Thyroid gland (tissue), 4 donors: ENCODE results near the gene TM4SF5. TPM values are rescaled to one million over a fixed set of nuclear protein-coding genes. Genes with fewer than 3 reads are reported as not detected.

ENCODE experiments used
- DNase-seq, 2 donors: peaks; one replicate each; pipeline ENCODE4 v3.0.0-alpha.2; 2019
- H3K27ac ChIP-seq, 3 donors: fragments of 200-600 bp; sonication (generic); 1 replicate in 2 of 3; 2 replicates in 1 of 3; pipeline ENCODE4 v1.5.1; 2016 to 2019; ENCODE audit warnings: mild to moderate bottlenecking in 1 of 3, moderate library complexity in 1 of 3
- H3K27me3 ChIP-seq: fragments of 200-600 bp; sonication (generic); one replicate; pipeline ENCODE4 v1.5.1; 2019
- H3K36me3 ChIP-seq, 2 donors: fragments of 200-600 bp; sonication (generic); one replicate each; pipeline ENCODE4 v1.5.1; 2016 to 2019
- H3K4me1 ChIP-seq, 2 donors: fragments of 200-600 bp; sonication (generic); one replicate each; pipeline ENCODE4 v1.5.1; 2017 to 2019
- H3K4me3 ChIP-seq, 3 donors: fragments of 200-600 bp; sonication (generic); replicated peaks in 1 of 3; 1 replicate in 2 of 3; 2 replicates in 1 of 3; pipeline ENCODE4 v1.5.1; 2016; ENCODE audit warnings: mild to moderate bottlenecking in 1 of 3
- H3K9me3 ChIP-seq: fragments of 200-600 bp; sonication (generic); one replicate; pipeline ENCODE4 v1.5.1; 2017
- POLR2A ChIP-seq, 2 donors: fragments of 450-650 bp; IDR thresholded peaks; one replicate each; pipeline ENCODE4 v1.6.1; 2017; ENCODE audit warnings: antibody characterized with exemption in 2 of 2, mild to moderate bottlenecking in 2 of 2, moderate library complexity in 1 of 2
- WGBS, 2 donors: methylation state at CpG; one replicate each; pipeline ENCODE4 v1.1.5; 2017; 5-methylcytosine and 5-hydroxymethylcytosine counted together
- intact Hi-C: fragments of 100-400 bp; cut with DNase I; formaldehyde crosslinking; loops from one replicate; pipeline ENCODE4 v1.15.1; 2023
- total RNA-seq, 4 donors: library from RNA; depleted of rRNA; stranded (reverse); fragments of >200 nt; gene quantifications; one replicate each; pipeline ENCODE4 v1.2.3, GENCODE V29; 2016
- TF ChIP-seq, protein P1 (sequence below), 6 experiments: fragments of 200-600 bp in 3 of 6; fragments of 450-650 bp in 3 of 6; sonication (generic) in 3 of 6; IDR thresholded peaks; one replicate each; pipeline ENCODE4 v1.5.1; 2016 to 2019; ENCODE audit warnings: antibody characterized with exemption in 6 of 6, mild to moderate bottlenecking in 2 of 6, inconsistent platforms in 1 of 6, moderate library complexity in 1 of 6

Gene TM4SF5
- total RNA-seq, 4 donors from 2014 or later, result not detected

DNA sequence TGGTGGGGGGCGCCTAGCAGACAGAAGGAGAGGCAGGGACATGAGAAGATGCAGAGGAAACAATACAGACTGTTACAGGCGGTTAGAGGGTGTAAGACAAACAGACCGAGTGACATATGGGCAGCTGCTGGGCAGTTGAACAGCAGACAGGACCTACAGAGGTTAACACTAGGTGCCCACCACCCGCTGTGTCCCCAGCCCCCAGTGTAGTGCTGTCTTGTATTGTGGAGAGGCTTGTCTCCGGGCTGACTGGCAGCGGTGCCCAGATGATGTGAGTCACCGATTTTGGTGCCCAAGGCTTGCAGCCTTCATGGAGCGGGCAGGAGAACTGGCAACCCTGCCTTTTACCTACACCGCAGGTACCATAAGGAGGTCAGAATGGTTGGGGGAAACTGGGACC lies 29.6 kb upstream of the TM4SF5 start:
- no peak for DNase-seq
- Histone ChIP-seq H3K4me3 (no peak overlapping the region), H3K27ac (no peak overlapping the region), H3K27me3 (no peaks in the 10 kb centered on the region), H3K4me1 (peaks cover 8 to 17% of the 10 kb centered on the region in 2 donors), H3K9me3 (no peaks in the 10 kb centered on the region), H3K36me3 (no peaks in the 10 kb centered on the region)
- intact Hi-C loops, result loop anchor here (5.0 kb wide), 1 partner anchor 45 kb away; the partner anchor contains the start of genes GLTPD2 and VMO1
- no peak for TF ChIP-seq POLR2A (IDR thresholded peaks at IDR 0.05)
- TF ChIP-seq, protein P1, sequence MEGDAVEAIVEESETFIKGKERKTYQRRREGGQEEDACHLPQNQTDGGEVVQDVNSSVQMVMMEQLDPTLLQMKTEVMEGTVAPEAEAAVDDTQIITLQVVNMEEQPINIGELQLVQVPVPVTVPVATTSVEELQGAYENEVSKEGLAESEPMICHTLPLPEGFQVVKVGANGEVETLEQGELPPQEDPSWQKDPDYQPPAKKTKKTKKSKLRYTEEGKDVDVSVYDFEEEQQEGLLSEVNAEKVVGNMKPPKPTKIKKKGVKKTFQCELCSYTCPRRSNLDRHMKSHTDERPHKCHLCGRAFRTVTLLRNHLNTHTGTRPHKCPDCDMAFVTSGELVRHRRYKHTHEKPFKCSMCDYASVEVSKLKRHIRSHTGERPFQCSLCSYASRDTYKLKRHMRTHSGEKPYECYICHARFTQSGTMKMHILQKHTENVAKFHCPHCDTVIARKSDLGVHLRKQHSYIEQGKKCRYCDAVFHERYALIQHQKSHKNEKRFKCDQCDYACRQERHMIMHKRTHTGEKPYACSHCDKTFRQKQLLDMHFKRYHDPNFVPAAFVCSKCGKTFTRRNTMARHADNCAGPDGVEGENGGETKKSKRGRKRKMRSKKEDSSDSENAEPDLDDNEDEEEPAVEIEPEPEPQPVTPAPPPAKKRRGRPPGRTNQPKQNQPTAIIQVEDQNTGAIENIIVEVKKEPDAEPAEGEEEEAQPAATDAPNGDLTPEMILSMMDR (IDR thresholded peaks at IDR 0.05), result no peak
- 87 to 92% methylated on average over 9 of the region's 9 CpGs for WGBS, 2 donors

- intact Hi-C loops, result loop anchor here (5.0 kb wide), 1 partner anchor 45 kb away; the partner anchor contains the start of genes GLTPD2 and VMO1
- TF ChIP-seq, protein P1 (IDR thresholded peaks at IDR 0.05), result no peak
- no peak for TF ChIP-seq POLR2A (IDR thresholded peaks at IDR 0.05)
- H3K27ac ChIP-seq, result no peak overlapping the region
- H3K27me3 ChIP-seq, result no peaks in the 10 kb centered on the region
- WGBS, 2 donors, result 57 to 72% methylated on average over 9 to 10 of the region's 10 CpGs
- H3K4me3 ChIP-seq, result no peak overlapping the region
- DNase-seq, result no peak
- peaks cover 8 to 17% of the 10 kb centered on the region in 2 donors for H3K4me1 ChIP-seq
- no peaks in the 10 kb centered on the region for H3K36me3 ChIP-seq
- H3K9me3 ChIP-seq, result no peaks in the 10 kb centered on the region
Observed at GRCh38 chr17:4742629-4743028, 29.1 kb upstream of the TM4SF5 start.

DNA sequence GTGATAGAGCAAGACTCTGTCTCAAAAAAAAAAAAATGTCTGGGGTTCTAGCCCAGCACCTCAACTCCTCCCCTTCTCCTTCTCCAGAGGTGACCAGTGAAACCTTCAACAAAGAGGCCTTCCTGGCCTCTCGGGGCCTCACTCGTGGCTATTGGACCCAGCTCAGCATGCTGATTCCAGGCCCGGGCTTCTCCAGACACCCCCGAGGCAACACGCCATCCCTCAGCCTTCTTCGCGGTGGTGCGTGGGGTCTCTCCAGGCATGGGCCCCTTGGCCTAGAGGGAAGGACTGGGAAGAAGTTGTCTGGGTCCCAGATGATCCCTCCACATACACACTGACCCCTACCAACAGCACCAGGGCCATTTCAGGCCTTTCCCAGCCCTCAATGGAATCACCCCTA lies 28.5 kb upstream of the TM4SF5 start:
- 92 to 98% methylated on average over 8 of the region's 8 CpGs for WGBS, 2 donors
- Histone ChIP-seq H3K27me3 (no peaks in the 10 kb centered on the region), H3K4me1 (peaks cover 8 to 16% of the 10 kb centered on the region in 2 donors), H3K4me3 (no peak overlapping the region), H3K36me3 (no peaks in the 10 kb centered on the region), H3K9me3 (no peaks in the 10 kb centered on the region), H3K27ac (no peak overlapping the region)
- TF ChIP-seq, protein P1 (IDR thresholded peaks at IDR 0.05), result no peak
- TF ChIP-seq POLR2A (IDR thresholded peaks at IDR 0.05), result no peak
- DNase-seq, result no peak
- intact Hi-C loops, result loop anchor here (5.0 kb wide), 1 partner anchor 44 kb away; the partner anchor contains the start of genes GLTPD2 and VMO1

DNA sequence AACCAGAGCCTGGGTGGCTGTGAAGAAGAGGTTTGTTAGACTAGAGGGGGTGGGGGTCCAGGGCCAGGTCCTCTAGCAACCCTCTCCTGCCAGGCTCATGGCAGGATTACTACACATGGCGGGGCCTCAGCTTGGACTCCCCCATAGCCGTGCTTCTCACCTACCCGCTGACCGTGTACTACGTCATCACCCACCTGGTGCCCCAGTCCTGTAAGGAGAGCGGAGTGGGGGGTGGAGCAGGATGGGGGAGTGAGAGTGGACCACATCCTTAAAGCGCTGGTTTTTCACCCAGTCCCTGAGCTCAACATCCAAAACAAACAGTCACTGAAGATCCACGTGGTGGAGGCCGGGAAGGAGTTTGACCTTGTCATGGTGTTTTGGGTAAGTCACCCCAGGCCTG lies 27.8 kb upstream of the TM4SF5 start:
- TF ChIP-seq, protein P1 (IDR thresholded peaks at IDR 0.05), result no peak
- TF ChIP-seq POLR2A (IDR thresholded peaks at IDR 0.05), result no peak
- intact Hi-C loops, result loop anchor here (5.0 kb wide), 1 partner anchor 43 kb away; the partner anchor contains the start of genes GLTPD2 and VMO1
- peaks cover under 1 to 9% of the 10 kb centered on the region in 2 donors for H3K4me1 ChIP-seq
- H3K4me3 ChIP-seq, result no peak overlapping the region
- H3K27ac ChIP-seq, result no peak overlapping the region
- H3K9me3 ChIP-seq, result no peaks in the 10 kb centered on the region
- H3K36me3 ChIP-seq, result no peaks in the 10 kb centered on the region
- H3K27me3 ChIP-seq, result no peaks in the 10 kb centered on the region
- no peak for DNase-seq
- WGBS, 2 donors, result 86 to 87% methylated on average over 9 of the region's 9 CpGs
